ENCODE results near the gene PTPRN2. TPM values are rescaled to one million over a fixed set of nuclear protein-coding genes. Genes with fewer than 3 reads are reported as not detected.

Gene PTPRN2
- total and polyA plus RNA-seq, 4 experiments from 2014 or later = 1.7 to 2.6 (median 1.9) TPM

- peaks cover 0 to 2% of the 10 kb centered on the region in 2 donors for H3K36me3 Mint-ChIP-seq
These were observed 905.3 kb downstream of the PTPRN2 start for GRCh38 chr7:157682064-157682945.

GRCh38 chr7:157679607-157680006 is 908.0 kb downstream of the PTPRN2 start:
- no peak overlapping the region for H3K27ac Mint-ChIP-seq
- peaks cover 0 to 2% (median 0%) of the 10 kb centered on the region in 8 donors for H3K9me3 Mint-ChIP-seq
- intact Hi-C loops (cut with micrococcal nuclease) = loop anchor here (10.0 kb wide), 1 partner anchor 245 kb away; no protein-coding TSS in a partner anchor
- peaks cover 0 to 2% of the 10 kb centered on the region in 2 donors for H3K36me3 Mint-ChIP-seq
- peaks cover 8 to 19% (median 13%) of the 10 kb centered on the region in 4 donors for H3K4me1 Mint-ChIP-seq
- Histone ChIP-seq H3K4me1 (ENCODE audit: insufficient read depth, low read length) (no peaks in the 10 kb centered on the region), H3K27me3 (ENCODE audit: insufficient read depth, low read length) (peaks cover 52% of the 10 kb centered on the region), H3K36me3 (ENCODE audit: insufficient read depth, low read length) (no peaks in the 10 kb centered on the region), H3K4me3 (ENCODE audit: low read length in 2 of 2) (no peak overlapping the region), H3K9me3 (ENCODE audit: control insufficient read depth in 1 of 2, low read length in 2 of 2) (no peaks in the 10 kb centered on the region), H3K27ac (ENCODE audit: low read depth, low read length) (no peak overlapping the region)
- no peak for DNase-seq
- ChIA-PET POLR2A (ENCODE audit: partially characterized antibody) (no interaction called here), CTCF (ENCODE audit: partially characterized antibody) (no interaction called here)
- peaks cover 65 to 71% of the 10 kb centered on the region in 2 donors for H3K27me3 Mint-ChIP-seq
- no peak overlapping the region for H3K4me3 Mint-ChIP-seq

More at GRCh38 chr7:157682064-157682945, 905.3 kb downstream of the PTPRN2 start:
- Mint-ChIP-seq H3K27ac (no peak overlapping the region), H3K9me3 (peaks cover 0 to 2% (median 0%) of the 10 kb centered on the region in 8 donors), H3K27me3 (peaks cover 64 to 66% of the 10 kb centered on the region in 2 donors), H3K4me1 (peaks cover 13 to 30% (median 19%) of the 10 kb centered on the region in 4 donors), H3K4me3 (peak overlapping the region in 3 of 8 donors; percentile 17 to 43 (median 39))
- Histone ChIP-seq H3K36me3 (ENCODE audit: insufficient read depth, low read length) (no peaks in the 10 kb centered on the region), H3K27me3 (ENCODE audit: insufficient read depth, low read length) (peaks cover 63% of the 10 kb centered on the region), H3K4me3 (ENCODE audit: low read length in 2 of 2) (no peak overlapping the region), H3K4me1 (ENCODE audit: insufficient read depth, low read length) (peaks cover 8% of the 10 kb centered on the region), H3K9me3 (ENCODE audit: control insufficient read depth in 1 of 2, low read length in 2 of 2) (no peaks in the 10 kb centered on the region), H3K27ac (ENCODE audit: low read depth, low read length) (no peak overlapping the region)
- no peak for DNase-seq
- ChIA-PET CTCF (ENCODE audit: partially characterized antibody) (interaction anchor here (0.8 to 1.0 kb wide), 3 partner anchors 28 to 67 kb away, joined by 3 read pairs; no protein-coding TSS in a partner anchor), POLR2A (ENCODE audit: partially characterized antibody) (no interaction called here)
- intact Hi-C loops (cut with micrococcal nuclease) = loop anchor here (10.0 kb wide), 1 partner anchor 248 kb away; no protein-coding TSS in a partner anchor

GRCh38 chr7:157678501-157678900 is 909.1 kb downstream of the PTPRN2 start:
- Mint-ChIP-seq H3K9me3 (peaks cover 0 to 2% (median 0%) of the 10 kb centered on the region in 8 donors), H3K36me3 (peaks cover 0 to 2% of the 10 kb centered on the region in 2 donors), H3K4me1 (peaks cover 3 to 12% (median 9%) of the 10 kb centered on the region in 4 donors), H3K27ac (no peak overlapping the region), H3K27me3 (peaks cover 59 to 66% of the 10 kb centered on the region in 2 donors), H3K4me3 (no peak overlapping the region)
- ChIA-PET POLR2A (ENCODE audit: partially characterized antibody) (no interaction called here), CTCF (ENCODE audit: partially characterized antibody) (no interaction called here)
- intact Hi-C loops (cut with micrococcal nuclease) = no loop called here
- H3K9me3 ChIP-seq (ENCODE audit: control insufficient read depth in 1 of 2, low read length in 2 of 2) = no peaks in the 10 kb centered on the region
- no peaks in the 10 kb centered on the region for H3K4me1 ChIP-seq (ENCODE audit: insufficient read depth, low read length)
- no peaks in the 10 kb centered on the region for H3K36me3 ChIP-seq (ENCODE audit: insufficient read depth, low read length)
- H3K27me3 ChIP-seq (ENCODE audit: insufficient read depth, low read length) = peaks cover 45% of the 10 kb centered on the region
- no peak overlapping the region for H3K27ac ChIP-seq (ENCODE audit: low read depth, low read length)
- H3K4me3 ChIP-seq (ENCODE audit: low read length in 2 of 2) = no peak overlapping the region
- no peak for DNase-seq

DNA sequence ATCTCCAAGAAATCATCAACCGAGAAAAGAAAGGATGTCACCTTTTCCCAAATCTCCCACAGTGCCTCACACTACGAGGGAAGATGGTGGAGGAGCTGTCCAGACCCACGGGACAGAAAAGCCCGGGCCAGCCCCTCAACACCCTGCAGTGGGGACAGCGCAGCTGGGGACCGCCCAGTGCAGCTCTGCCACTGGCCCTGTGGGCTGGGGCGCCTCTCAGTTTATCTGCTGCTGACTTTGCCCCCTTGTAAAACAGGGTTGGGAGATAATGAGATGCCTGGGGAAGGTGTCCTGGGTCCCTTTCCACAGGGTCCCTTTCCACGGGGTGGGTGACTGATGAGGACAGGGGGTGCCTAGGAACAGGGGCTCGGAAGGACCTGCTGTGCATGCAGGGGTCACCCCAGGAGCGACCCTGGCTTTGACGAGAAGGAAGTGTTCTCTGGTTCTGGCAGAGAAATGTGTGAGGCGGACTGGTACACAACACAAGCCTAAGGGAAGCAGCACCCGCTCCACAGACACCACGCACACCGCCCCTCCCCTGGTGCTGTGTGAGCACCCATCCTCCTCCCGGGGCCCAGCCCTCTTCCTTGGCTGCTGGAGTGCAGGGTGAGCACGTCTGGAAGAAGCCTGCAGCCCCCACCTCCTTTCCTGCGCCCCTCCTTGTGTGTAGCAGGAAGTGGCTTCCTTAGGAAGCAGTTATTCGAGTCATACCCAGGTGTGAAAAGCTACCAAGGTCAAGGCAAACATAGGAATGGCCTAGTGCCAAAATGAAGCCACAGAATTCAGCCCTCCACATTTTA is 911.0 kb downstream of the PTPRN2 start:
- peaks cover 42 to 55% of the 10 kb centered on the region in 2 donors for H3K27me3 Mint-ChIP-seq
- H3K27ac Mint-ChIP-seq = no peak overlapping the region
- ChIA-PET CTCF (ENCODE audit: partially characterized antibody) (no interaction called here), POLR2A (ENCODE audit: partially characterized antibody) (no interaction called here)
- Histone ChIP-seq H3K27me3 (ENCODE audit: insufficient read depth, low read length) (peaks cover 28% of the 10 kb centered on the region), H3K36me3 (ENCODE audit: insufficient read depth, low read length) (no peaks in the 10 kb centered on the region), H3K9me3 (ENCODE audit: control insufficient read depth in 1 of 2, low read length in 2 of 2) (no peaks in the 10 kb centered on the region), H3K27ac (ENCODE audit: low read depth, low read length) (no peak overlapping the region), H3K4me1 (ENCODE audit: insufficient read depth, low read length) (no peaks in the 10 kb centered on the region), H3K4me3 (ENCODE audit: low read length in 2 of 2) (no peak overlapping the region)
- no peak for DNase-seq
- H3K4me1 Mint-ChIP-seq = peaks cover 0 to 3% (median 0%) of the 10 kb centered on the region in 4 donors
- no peaks in the 10 kb centered on the region for H3K36me3 Mint-ChIP-seq
- intact Hi-C loops (cut with micrococcal nuclease) = no loop called here
- peaks cover 0 to 2% (median 0%) of the 10 kb centered on the region in 8 donors for H3K9me3 Mint-ChIP-seq
- H3K4me3 Mint-ChIP-seq = no peak overlapping the region

DNA sequence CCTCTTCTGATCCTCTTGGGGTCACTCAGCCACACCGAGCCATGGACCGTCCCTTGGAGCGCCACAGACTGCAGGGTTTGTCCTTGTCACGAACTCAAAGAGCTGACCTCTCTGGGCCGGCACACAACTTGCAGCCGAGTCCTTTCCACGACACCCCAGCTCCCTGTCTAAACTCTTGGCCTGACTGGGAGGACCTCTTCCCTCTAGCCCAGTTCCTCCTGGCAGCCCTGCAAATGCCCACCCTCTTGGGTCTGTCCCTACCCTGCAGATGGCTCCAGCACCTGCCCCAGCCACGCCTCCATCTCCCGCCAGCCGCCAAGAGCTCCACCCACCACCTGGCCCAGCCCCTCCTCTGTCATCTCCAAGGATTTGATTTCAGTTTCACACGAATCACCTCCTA is 911.6 kb downstream of the PTPRN2 start:
- intact Hi-C loops (cut with micrococcal nuclease) = no loop called here
- no peak overlapping the region for H3K4me3 Mint-ChIP-seq
- no peaks in the 10 kb centered on the region for H3K36me3 ChIP-seq (ENCODE audit: insufficient read depth, low read length)
- DNase-seq = no peak
- H3K9me3 ChIP-seq (ENCODE audit: control insufficient read depth in 1 of 2, low read length in 2 of 2) = no peaks in the 10 kb centered on the region
- H3K4me1 Mint-ChIP-seq = peaks cover 0 to 3% (median 0%) of the 10 kb centered on the region in 4 donors
- peak overlapping the region in 1 of 7 donors; percentile 55 for H3K27ac Mint-ChIP-seq
- H3K4me1 ChIP-seq (ENCODE audit: insufficient read depth, low read length) = no peaks in the 10 kb centered on the region
- H3K27ac ChIP-seq (ENCODE audit: low read depth, low read length) = no peak overlapping the region
- H3K27me3 ChIP-seq (ENCODE audit: insufficient read depth, low read length) = peaks cover 21% of the 10 kb centered on the region
- CTCF ChIA-PET (ENCODE audit: partially characterized antibody) = no interaction called here
- H3K27me3 Mint-ChIP-seq = peaks cover 39 to 51% of the 10 kb centered on the region in 2 donors
- peaks cover 0 to 2% (median 0%) of the 10 kb centered on the region in 8 donors for H3K9me3 Mint-ChIP-seq
- no peaks in the 10 kb centered on the region for H3K36me3 Mint-ChIP-seq
- POLR2A ChIA-PET (ENCODE audit: partially characterized antibody) = no interaction called here
- H3K4me3 ChIP-seq (ENCODE audit: low read length in 2 of 2) = no peak overlapping the region

GRCh38 chr7:157675427-157675927 is 912.1 kb downstream of the PTPRN2 start:
- H3K9me3 ChIP-seq (ENCODE audit: control insufficient read depth in 1 of 2, low read length in 2 of 2) = no peaks in the 10 kb centered on the region
- ChIA-PET CTCF (ENCODE audit: partially characterized antibody) (no interaction called here), POLR2A (ENCODE audit: partially characterized antibody) (no interaction called here)
- Mint-ChIP-seq H3K4me3 (no peak overlapping the region), H3K27ac (no peak overlapping the region), H3K9me3 (peaks cover 0 to 2% (median 0%) of the 10 kb centered on the region in 8 donors), H3K27me3 (peaks cover 38 to 53% of the 10 kb centered on the region in 2 donors), H3K36me3 (no peaks in the 10 kb centered on the region), H3K4me1 (peaks cover 0 to 3% (median 0%) of the 10 kb centered on the region in 4 donors)
- no peak overlapping the region for H3K4me3 ChIP-seq (ENCODE audit: low read length in 2 of 2)
- intact Hi-C loops (cut with micrococcal nuclease) = no loop called here
- no peak overlapping the region for H3K27ac ChIP-seq (ENCODE audit: low read depth, low read length)
- H3K27me3 ChIP-seq (ENCODE audit: insufficient read depth, low read length) = peaks cover 21% of the 10 kb centered on the region
- H3K36me3 ChIP-seq (ENCODE audit: insufficient read depth, low read length) = no peaks in the 10 kb centered on the region
- no peak for DNase-seq
- no peaks in the 10 kb centered on the region for H3K4me1 ChIP-seq (ENCODE audit: insufficient read depth, low read length)

Measured in CD4-positive, alpha-beta memory T cell (primary cell).